ENCODE results near the gene PDXK.
A peak's percentile ranks its signal among the peaks of the same experiment; 100 is the strongest.

PDXK gene

GRCh38 chr21:43803558-43804300 is 84.8 kb downstream of the PDXK start:
- DNase-seq (ENCODE audit: low read depth in 2 of 2): no peak

GRCh38 chr21:43805275-43805800 is 86.4 kb downstream of the PDXK start:
- no peak for DNase-seq (ENCODE audit: low read depth in 2 of 2)

GRCh38 chr21:43806017-43806710 is 87.2 kb downstream of the PDXK start:
- DNase-seq (ENCODE audit: low read depth in 2 of 2): no peak

DNA sequence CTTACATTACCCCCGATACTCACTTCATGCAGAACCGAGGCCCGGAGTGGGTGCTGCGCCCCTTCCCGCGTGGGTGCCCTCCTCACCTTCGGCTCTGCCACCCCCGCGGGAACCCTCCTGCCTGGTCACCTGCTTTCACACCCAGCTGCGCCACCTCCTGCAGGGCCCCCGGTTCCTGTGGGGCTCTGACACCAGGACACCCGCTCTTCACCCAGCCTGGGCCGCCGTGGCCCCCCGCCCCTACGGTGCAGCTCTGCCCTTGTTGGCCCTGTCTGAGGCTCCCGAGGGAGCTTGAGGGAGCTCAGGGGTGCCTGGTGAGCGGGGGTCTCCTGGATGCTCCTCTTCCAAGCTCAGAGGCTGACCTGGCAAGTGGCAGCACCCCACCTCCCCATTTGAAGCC is 89.4 kb downstream of the PDXK start:
- no peak for DNase-seq (ENCODE audit: low read depth in 2 of 2)

GRCh38 chr21:43808832-43809251 is 89.9 kb downstream of the PDXK start:
- DNase-seq (ENCODE audit: low read depth in 2 of 2): no peak

DNA sequence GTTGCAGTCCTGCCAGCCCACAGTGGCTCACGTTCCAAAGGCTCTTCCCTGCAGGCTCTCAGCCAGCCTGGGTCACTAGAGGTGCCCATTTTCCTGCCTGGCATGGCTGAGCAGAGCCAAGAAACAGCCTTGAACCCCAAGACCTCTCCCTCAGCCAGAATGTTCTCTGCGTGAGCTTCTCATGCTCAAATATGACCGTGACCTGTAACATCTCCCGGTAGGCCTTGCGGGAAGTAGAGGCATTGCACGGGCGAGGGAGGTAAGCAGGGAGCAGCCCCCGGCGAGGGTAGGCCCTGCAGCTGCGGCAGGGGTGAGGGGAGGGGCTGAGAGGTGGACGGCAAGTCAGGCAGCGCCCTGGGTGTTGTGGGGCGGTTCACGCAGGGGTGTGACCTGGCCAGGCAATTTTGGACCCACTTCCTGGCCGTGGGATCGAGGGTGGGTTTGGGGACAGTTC is 90.4 kb downstream of the PDXK start:
- no peak for DNase-seq (ENCODE audit: low read depth in 2 of 2)

- DNase-seq (ENCODE audit: low read depth in 2 of 2): no peak
These were observed 91.0 kb downstream of the PDXK start for GRCh38 chr21:43809853-43810504.

DNA sequence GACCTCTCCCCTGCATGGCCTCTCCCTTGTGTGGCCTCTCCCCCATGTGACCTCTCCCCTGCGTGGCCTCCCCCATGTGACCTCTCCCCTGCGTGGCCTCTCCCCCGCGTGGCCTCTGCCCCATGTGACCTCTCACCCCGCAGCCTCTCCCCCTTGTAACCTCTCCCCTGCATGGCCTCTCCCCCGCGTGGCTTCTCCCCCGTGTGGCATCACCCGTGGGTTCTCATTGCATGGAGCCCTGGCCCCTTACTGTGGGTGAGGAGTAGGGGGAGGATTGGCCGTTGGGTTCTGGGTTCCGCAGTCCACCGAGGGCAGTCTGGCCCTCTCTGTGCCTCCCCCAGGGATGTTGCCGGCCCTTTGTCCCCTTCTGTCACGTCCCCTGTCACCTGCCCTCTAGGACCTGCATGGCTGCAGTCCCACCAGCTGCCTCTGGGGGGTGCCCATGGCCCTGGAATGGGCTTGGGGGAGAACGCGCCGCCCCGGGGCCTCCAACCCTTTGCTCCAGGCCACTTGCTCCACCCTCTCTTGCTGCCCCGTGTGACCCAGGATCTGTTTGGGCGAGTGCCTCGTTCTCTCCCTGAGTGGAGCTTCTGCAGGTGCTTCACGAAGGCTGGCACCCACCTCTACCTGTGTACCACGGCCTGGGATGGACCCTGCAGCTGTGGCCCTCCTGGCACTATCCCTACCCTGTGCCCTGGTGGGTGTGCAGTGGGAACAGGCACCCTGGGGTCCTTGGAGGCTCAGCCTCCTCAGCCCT is 91.8 kb downstream of the PDXK start:
- peak; percentile 78 to 91 for DNase-seq (ENCODE audit: low read depth in 2 of 2)

GRCh38 chr21:43811262-43812105 is 92.6 kb downstream of the PDXK start:
- DNase-seq (ENCODE audit: low read depth in 2 of 2): no peak
